Measurements from ENCODE around the gene ZNF90.
"Not testable (repeated sequence)": the region's sequence is repeated elsewhere in the genome, so short reads cannot be mapped to it uniquely, and the experiment has no call there.

ZNF90 gene

GRCh38 chr19:20103091-20103740, 25.4 kb downstream of the ZNF90 start:
- DNase-seq (ENCODE audit: low spot score): no peak

GRCh38 chr19:20107301-20107700, 29.5 kb downstream of the ZNF90 start:
- no peak for DNase-seq (ENCODE audit: low spot score)

- not testable (repeated sequence) for DNase-seq (ENCODE audit: low spot score)
Measured at GRCh38 chr19:20118064-20118839, 40.5 kb downstream of the ZNF90 start.

- no peak for DNase-seq (ENCODE audit: low spot score)
Measured at GRCh38 chr19:20124879-20125278, 47.1 kb downstream of the ZNF90 start.

- DNase-seq (ENCODE audit: low spot score): not testable (repeated sequence)
Measured at GRCh38 chr19:20132933-20133332, 55.1 kb downstream of the ZNF90 start.

GRCh38 chr19:20137714-20138113, 59.9 kb downstream of the ZNF90 start:
- DNase-seq (ENCODE audit: low spot score): not testable (repeated sequence)

GRCh38 chr19:20151617-20152145, 73.9 kb downstream of the ZNF90 start:
- DNase-seq (ENCODE audit: low spot score): no peak

GRCh38 chr19:20152506-20152905, 74.7 kb downstream of the ZNF90 start:
- DNase-seq (ENCODE audit: low spot score): not testable (repeated sequence)

- no peak for DNase-seq (ENCODE audit: low spot score)
Measured at GRCh38 chr19:20153281-20153680, 75.5 kb downstream of the ZNF90 start.

GRCh38 chr19:20154636-20155035, 76.8 kb downstream of the ZNF90 start:
- DNase-seq (ENCODE audit: low spot score): no peak

- DNase-seq (ENCODE audit: low spot score): no peak
Measured at GRCh38 chr19:20162821-20163220, 85.0 kb downstream of the ZNF90 start.

GRCh38 chr19:20164456-20164855, 86.7 kb downstream of the ZNF90 start:
- DNase-seq (ENCODE audit: low spot score): no peak

GRCh38 chr19:20165971-20166592, 88.3 kb downstream of the ZNF90 start:
- no peak for DNase-seq (ENCODE audit: low spot score)

- peak; percentile 97 for DNase-seq (ENCODE audit: low spot score)
Measured at GRCh38 chr19:20167020-20167644, 89.3 kb downstream of the ZNF90 start, which contains the start of gene ZNF486. ZNF486 (plus strand) TSS chr19:20167214; CDS start chr19:20167331, 117 bp downstream.

- no peak for DNase-seq (ENCODE audit: low spot score)
Measured at GRCh38 chr19:20167651-20168122, 89.9 kb downstream of the ZNF90 start.
